Measurements from ENCODE around the gene LCN10.
A peak's percentile ranks its signal among the peaks of the same experiment; 100 is the strongest.
"Not testable (repeated sequence)": the region's sequence is repeated elsewhere in the genome, so short reads cannot be mapped to it uniquely, and the experiment has no call there.

Gene LCN10

DNA sequence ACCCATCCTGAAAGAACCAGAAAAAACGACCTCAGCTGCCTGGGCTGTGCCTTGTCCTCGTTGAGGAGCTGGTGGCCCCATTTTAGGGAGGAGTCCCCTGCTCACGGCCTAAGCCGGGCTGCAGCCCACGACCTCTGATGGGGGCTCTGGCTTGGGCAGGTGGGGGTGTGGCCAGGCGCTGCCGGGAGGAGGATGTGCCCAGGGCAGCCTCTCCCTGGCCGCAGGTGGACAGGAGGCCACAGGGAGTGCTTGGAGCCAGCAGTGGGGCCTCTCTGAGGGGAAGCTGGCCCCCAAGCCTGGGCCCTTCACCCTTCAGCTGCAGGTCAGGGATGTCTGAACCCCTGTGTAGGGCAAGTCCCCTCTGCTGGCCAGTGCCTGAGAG lies 27.9 kb downstream of the LCN10 start:
- TF ChIP-seq, protein P1, sequence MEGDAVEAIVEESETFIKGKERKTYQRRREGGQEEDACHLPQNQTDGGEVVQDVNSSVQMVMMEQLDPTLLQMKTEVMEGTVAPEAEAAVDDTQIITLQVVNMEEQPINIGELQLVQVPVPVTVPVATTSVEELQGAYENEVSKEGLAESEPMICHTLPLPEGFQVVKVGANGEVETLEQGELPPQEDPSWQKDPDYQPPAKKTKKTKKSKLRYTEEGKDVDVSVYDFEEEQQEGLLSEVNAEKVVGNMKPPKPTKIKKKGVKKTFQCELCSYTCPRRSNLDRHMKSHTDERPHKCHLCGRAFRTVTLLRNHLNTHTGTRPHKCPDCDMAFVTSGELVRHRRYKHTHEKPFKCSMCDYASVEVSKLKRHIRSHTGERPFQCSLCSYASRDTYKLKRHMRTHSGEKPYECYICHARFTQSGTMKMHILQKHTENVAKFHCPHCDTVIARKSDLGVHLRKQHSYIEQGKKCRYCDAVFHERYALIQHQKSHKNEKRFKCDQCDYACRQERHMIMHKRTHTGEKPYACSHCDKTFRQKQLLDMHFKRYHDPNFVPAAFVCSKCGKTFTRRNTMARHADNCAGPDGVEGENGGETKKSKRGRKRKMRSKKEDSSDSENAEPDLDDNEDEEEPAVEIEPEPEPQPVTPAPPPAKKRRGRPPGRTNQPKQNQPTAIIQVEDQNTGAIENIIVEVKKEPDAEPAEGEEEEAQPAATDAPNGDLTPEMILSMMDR (IDR thresholded peaks at IDR 0.05; ENCODE audit: insufficient read depth, missing control alignments) = no peak
- DNase-seq (ENCODE audit: insufficient read length, low spot score) = no peak
- no peak for FAIRE-seq

DNA sequence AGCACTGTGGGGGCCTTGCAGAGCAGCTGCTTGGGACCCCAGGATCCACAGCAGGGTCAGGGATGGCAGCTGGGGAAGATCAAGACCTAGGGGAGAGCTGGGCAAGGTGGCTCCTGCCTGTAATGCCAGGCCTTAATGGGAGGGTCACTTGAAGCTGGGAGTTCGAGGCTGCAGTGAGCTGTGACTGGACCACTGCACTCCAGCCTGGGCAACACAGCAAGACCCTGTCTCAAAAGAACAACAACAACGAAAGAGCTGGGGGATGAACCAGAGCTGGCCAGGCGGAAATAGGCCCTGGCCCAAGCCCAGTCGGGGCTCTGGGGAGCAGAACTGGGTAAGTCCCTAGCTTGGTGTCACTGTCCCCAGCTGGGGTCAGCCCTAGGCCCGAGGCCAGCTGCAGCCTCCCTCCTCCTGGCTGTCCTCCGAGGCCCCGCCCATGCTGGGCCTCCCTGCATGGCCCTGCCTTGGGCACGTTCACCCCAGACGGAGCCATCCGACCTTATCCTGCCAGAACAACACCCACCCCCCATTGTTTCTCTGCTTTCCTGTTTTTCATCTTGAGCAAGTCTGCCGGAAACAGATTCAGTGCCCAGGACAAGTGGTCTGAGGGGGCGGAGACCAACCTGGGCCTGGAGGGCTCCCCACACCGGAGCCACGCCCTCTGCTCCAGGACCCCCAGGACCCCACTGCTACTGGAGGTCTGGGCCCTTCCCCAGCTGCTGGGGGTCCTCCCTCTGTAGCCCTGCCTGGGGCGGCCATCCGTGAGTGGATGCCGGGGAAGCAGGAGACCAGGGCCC lies 28.4 kb downstream of the LCN10 start:
- TF ChIP-seq, protein P1 (IDR thresholded peaks at IDR 0.05; ENCODE audit: insufficient read depth, missing control alignments) = no peak
- FAIRE-seq = no peak
- no peak for DNase-seq (ENCODE audit: insufficient read length, low spot score)

DNA sequence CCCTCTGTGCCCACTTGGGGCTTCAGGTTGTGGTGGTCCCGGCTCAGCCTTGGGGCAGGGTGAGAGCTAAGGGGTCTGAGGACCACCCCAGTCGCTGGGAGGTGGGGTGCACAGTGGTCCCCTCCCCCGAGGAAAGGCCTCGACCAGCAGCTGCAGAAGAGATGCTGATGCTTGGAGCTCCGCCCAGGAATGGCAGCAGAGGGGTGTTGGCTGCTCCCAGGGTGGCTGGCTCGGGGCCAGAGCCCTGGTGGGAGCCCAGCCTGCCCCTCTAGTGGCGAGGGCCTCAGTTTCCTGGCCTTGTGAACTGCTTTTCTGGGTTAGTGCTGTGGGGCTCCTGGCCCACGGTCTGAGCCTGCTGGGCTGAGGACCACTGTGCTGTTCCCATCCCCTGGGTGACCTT lies 29.2 kb downstream of the LCN10 start:
- FAIRE-seq (no peak), DNase-seq (ENCODE audit: insufficient read length, low spot score) (no peak)
- TF ChIP-seq, protein P1 (IDR thresholded peaks at IDR 0.05; ENCODE audit: insufficient read depth, missing control alignments) = no peak

DNA sequence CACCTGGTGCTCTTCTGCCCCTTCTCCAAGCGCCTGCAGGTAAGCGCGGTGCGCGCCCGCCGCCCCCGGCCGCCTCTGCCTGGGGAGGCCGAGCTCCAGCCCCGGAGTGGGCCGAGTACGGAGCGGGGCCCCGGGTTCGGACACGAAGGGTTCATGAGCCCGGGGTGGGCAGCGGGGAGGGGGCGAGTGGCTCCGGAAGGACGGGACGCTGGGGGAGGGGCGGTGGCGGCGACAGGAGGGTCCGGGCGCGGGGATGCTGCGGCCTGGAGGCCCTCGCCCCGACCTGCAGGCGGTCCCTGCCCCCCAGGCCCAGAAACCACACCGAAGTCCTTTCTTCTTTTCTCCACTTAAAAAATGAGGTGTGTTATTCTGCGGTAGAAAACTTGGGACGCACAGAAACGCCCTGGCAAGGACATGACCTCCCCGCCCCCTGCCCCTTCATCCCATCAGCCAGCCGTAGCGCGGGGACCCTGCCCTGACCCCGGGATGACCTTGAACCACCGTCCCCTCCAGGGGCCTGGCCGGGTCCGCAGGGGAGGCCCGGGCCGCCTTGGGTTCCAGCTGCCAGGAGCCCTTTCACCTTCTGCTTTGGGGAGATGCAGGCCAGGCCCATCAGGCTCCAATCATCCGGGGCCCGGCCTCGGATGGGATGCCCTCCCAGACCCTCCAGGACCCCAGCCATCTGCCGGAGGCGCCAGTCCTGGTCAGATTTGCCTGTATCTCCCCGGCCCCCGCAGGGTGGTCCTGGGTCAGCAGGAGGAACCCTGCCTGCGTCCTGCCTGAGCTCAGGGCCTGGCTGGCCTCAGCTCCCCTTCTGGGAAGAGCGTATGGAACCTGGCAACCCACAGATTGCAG lies 29.8 kb downstream of the LCN10 start:
- no peak for FAIRE-seq

DNA sequence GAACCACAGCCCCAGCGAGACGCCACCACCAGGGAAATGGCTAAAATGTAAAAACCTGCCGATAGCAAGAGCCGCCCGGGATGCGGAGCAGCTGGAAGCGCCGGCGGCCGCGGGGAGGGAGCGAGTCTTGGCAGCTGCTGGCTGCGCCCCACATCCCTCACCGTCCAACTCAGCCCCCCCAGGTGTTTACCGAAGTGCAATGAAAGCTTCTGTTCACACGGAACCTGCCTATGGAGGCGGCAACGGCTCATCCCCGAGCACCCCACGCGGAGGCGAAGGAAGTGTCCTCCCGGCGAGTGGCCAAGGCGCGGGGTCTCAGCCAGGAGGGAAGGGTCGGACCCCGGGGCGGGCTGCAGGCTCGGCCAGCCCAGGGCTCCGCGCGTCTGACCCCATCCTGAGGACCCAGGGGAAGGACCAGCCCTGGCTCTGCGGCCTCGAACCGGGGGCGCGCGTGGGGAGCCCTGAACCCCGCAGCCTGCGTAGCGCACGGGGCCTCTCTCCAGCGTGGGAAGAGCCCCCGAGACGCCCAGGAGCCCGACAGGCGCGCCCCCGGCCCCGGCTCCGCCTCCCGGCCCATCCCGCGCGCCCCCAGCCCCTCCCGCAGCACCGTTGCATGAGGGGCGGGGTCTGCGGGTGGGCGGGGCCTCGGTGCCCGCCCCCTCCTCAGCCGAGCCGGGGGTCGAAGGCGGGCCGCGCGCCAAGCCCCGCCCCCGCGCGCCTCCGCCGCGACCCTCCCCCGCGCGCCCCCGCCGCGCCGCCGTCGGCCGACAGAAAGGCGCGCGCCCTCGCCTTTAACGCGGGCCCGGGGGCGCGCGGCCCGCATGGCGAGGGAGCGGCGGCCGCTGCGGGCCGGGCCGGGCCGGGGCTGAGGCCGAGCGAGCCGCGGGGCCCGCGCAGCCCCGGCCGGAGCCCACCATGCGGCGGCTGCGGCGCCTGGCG lies 30.7 kb downstream of the LCN10 start, which contains the start of gene DIPK1B:
DIPK1B (plus strand) TSS at position 822 of the 939 bp plus-strand sequence; CDS start at position 916, 94 bp downstream.
- FAIRE-seq (no peak), DNase-seq (ENCODE audit: insufficient read length, low spot score) (peak; percentile 99)
- TF ChIP-seq, protein P1 (IDR thresholded peaks at IDR 0.05; ENCODE audit: insufficient read depth, missing control alignments) = no peak

More for the DNA sequence above, 29.8 kb downstream of the LCN10 start:
- DNase-seq (ENCODE audit: insufficient read length, low spot score) = no peak
- TF ChIP-seq, protein P1 (IDR thresholded peaks at IDR 0.05; ENCODE audit: insufficient read depth, missing control alignments) = no peak

DNA sequence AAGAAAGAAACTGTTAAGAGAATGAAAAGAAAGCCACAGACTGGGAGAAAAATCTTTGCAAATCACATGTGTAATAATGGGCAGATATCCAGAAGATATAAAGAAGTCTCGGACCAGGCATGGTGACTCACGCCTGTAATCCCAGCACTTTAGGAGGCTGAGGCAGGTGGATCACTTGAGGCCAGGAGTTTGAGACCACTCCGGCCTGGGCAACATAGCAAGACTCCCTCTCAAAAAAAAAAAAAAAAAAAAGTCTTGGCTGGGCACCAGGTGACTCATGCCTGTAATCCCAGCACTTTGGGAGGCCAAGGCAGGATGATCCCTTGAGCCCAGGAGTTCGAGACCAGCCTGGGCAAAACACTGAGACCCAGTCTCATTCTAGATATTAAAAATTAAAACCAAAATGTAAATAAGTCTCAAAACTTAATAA lies 31.5 kb downstream of the LCN10 start:
- DNase-seq (ENCODE audit: insufficient read length, low spot score); FAIRE-seq: not testable (repeated sequence)

DNA sequence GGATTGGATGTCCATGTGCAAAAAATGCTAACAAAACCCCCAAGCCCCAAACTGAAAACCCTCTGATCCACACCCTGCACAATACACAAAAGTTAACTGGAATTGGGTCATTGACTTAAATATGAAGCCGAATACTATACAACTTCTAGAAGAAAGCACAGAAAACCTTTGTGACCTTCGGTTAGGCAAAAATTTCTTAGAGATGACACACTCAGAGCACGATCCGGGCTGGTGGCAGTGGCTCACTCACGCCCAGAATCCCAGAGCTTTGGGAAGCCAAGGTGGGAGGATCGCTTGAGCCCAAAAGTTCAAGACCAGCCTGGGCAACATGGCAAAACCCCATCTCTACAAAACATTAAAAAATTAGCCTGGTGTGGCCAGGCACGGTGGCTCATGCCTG lies 32.2 kb downstream of the LCN10 start:
- no peak for FAIRE-seq
- TF ChIP-seq, protein P1 (IDR thresholded peaks at IDR 0.05; ENCODE audit: insufficient read depth, missing control alignments) = no peak
- no peak for DNase-seq (ENCODE audit: insufficient read length, low spot score)

All from D721Med (cell line).